HG02943 (cell line): Measurements from ENCODE around the gene EPB41.
"Not testable (repeated sequence)": the region's sequence is repeated elsewhere in the genome, so short reads cannot be mapped to it uniquely, and the experiment has no call there.

Source experiments
- ATAC-seq: cut with Tn5 transposase; IDR thresholded peaks from one replicate; pipeline ENCODE4 v1.9.1; 2021; ENCODE audit warnings: mild to moderate bottlenecking, low read depth, moderate library complexity; ENCODE audit not compliant: unreplicated experiment

The EPB41 gene

GRCh38 chr1:29090937-29091618 is 176.7 kb downstream of the EPB41 start:
- ATAC-seq, result no peak

- not testable (repeated sequence) for ATAC-seq
These were observed 178.3 kb downstream of the EPB41 start for GRCh38 chr1:29092704-29093103.

GRCh38 chr1:29094433-29094832 is 180.1 kb downstream of the EPB41 start:
- ATAC-seq, result no peak

GRCh38 chr1:29094954-29095353 is 180.6 kb downstream of the EPB41 start:
- no peak for ATAC-seq

GRCh38 chr1:29096231-29096886 is 182.0 kb downstream of the EPB41 start:
- no peak for ATAC-seq

- ATAC-seq, result no peak
These were observed 184.9 kb downstream of the EPB41 start for GRCh38 chr1:29099286-29099685.

GRCh38 chr1:29100487-29100886 is 186.1 kb downstream of the EPB41 start:
- no peak for ATAC-seq

- no peak for ATAC-seq
These were observed 191.5 kb downstream of the EPB41 start for GRCh38 chr1:29105822-29106221.

- not testable (repeated sequence) for ATAC-seq
These were observed 193.7 kb downstream of the EPB41 start for GRCh38 chr1:29108041-29108440.

GRCh38 chr1:29112705-29113412 is 198.5 kb downstream of the EPB41 start:
- no peak for ATAC-seq

GRCh38 chr1:29113413-29114117 is 199.2 kb downstream of the EPB41 start:
- no peak for ATAC-seq

- ATAC-seq, result no peak
These were observed 200.3 kb downstream of the EPB41 start for GRCh38 chr1:29114654-29115053.

GRCh38 chr1:29117381-29117780 is 203.0 kb downstream of the EPB41 start:
- ATAC-seq, result no peak

GRCh38 chr1:29119121-29119929 is 205.0 kb downstream of the EPB41 start:
- no peak for ATAC-seq

GRCh38 chr1:29120367-29120766 is 206.0 kb downstream of the EPB41 start:
- no peak for ATAC-seq

GRCh38 chr1:29120947-29121485 is 206.6 kb downstream of the EPB41 start:
- no peak for ATAC-seq

GRCh38 chr1:29121516-29121935 is 207.2 kb downstream of the EPB41 start:
- no peak for ATAC-seq

GRCh38 chr1:29121936-29122681 is 207.7 kb downstream of the EPB41 start:
- ATAC-seq, result no peak

GRCh38 chr1:29122682-29123052 is 208.3 kb downstream of the EPB41 start:
- ATAC-seq, result no peak
